ENCODE data around the gene ABCA8. TPM values are rescaled to one million over a fixed set of nuclear protein-coding genes. Genes with fewer than 3 reads are reported as not detected.
"Not testable (repeated sequence)": the region's sequence is repeated elsewhere in the genome, so short reads cannot be mapped to it uniquely, and the experiment has no call there.

Gene ABCA8
- total and polyA plus RNA-seq, 2 of the 8 experiments (the other 6 are each of a cell fraction or from before 2014, with no cell fraction given): not detected

DNA sequence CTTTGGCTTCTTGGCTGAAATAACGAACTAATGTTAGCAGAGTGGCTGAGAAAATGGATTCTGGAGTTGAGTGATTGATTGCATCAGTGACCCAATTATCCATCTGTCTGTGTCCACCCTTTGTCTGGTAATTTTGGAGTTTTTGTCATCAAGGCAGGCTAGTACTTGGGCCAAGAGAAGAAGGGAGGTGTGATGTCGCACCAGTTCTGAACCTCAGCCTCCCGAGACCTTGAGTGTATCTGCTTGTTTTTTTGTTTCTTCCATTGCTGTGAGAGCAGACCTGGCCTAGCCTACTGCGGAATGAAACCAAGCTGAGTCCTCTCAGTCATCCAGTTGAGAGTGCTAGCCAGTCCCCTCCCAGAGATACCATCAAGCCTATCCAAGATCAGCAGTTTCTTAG, 4.5 kb downstream of the ABCA8 start (continued):
- no peak for TF ChIP-seq MAFK (IDR thresholded peaks at IDR 0.05; ENCODE audit: low read depth, low read length)
- TF ChIP-seq GABPA (IDR thresholded peaks at IDR 0.05; ENCODE audit: borderline replicate concordance, insufficient read depth, low read length): no peak
- no peak for TF ChIP-seq POLR2A (IDR thresholded peaks at IDR 0.05; ENCODE audit: control extremely low read depth in 1 of 2, low read depth in 2 of 2, low read length in 2 of 2)
- TF ChIP-seq RNF2 (IDR thresholded peaks at IDR 0.05; ENCODE audit: borderline replicate concordance, low read depth, low read length, missing control alignments, poor library complexity, severe bottlenecking): no peak

DNA sequence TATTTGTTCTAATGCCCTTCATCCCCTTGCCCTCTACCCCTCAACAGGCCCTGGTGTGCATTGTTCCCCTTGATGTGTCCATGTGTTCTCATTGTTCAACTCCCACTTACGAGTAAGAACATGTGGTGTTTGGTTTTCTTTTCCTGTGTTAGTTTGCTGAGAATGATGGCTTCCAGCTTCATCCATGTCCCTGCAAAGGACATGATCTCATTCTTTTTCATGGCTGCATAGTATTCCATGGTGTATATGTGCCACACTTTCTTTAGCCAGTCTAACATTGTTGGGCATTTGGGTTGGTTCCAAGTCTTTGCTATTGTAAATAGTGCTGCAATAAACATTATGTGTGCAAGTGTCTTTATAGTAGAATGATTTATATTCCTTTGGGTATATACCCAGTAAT, 7.3 kb downstream of the ABCA8 start:
- DNase-seq (ENCODE audit: low read depth in 1 of 2, low spot score in 2 of 2); H3K4ac ChIP-seq (replicated peaks; ENCODE audit: insufficient read length, low read depth, low read length); H3K23me2 ChIP-seq (ENCODE audit: low read depth, low read length); FAIRE-seq; H3K18ac ChIP-seq (ENCODE audit: extremely low read depth, low read length); H3K79me1 ChIP-seq (ENCODE audit: low read depth, low read length); H3K79me2 ChIP-seq (ENCODE audit: control insufficient read depth in 1 of 2, insufficient read depth in 2 of 2, low read length in 2 of 2); H2BK5ac ChIP-seq (ENCODE audit: low read depth, low read length); H3K9ac ChIP-seq (replicated peaks in 1 of 4; ENCODE audit: extremely low read depth in 1 of 4, low read depth in 3 of 4, low read length in 3 of 4); H2BK120ac ChIP-seq (replicated peaks; ENCODE audit: low read depth, low read length); H3K23ac ChIP-seq (ENCODE audit: insufficient read length); H2BK20ac ChIP-seq (ENCODE audit: low read length); H4K8ac ChIP-seq (ENCODE audit: extremely low read depth, insufficient read depth, low read length); H4K5ac ChIP-seq (ENCODE audit: insufficient read length, low read depth, low read length); H3K9me3 ChIP-seq (ENCODE audit: insufficient read depth in 2 of 2, low read depth in 1 of 2, low read length in 1 of 2); H2BK15ac ChIP-seq (ENCODE audit: low read length); H4K20me1 ChIP-seq (replicated peaks in 1 of 2; ENCODE audit: control insufficient read depth in 1 of 2, insufficient read depth in 2 of 2, low read length in 2 of 2); H3K27me3 ChIP-seq (replicated peaks in 1 of 4; ENCODE audit: control insufficient read depth in 3 of 4, extremely low read depth in 1 of 4, insufficient read depth in 3 of 4, low read length in 3 of 4); H2AK5ac ChIP-seq (ENCODE audit: low read depth, low read length); H3K27ac ChIP-seq (ENCODE audit: low read depth, low read length); H3K4me1 ChIP-seq (replicated peaks in 1 of 4; ENCODE audit: control insufficient read depth in 3 of 4, insufficient read depth in 4 of 4, low read length in 3 of 4); H4K91ac ChIP-seq (replicated peaks; ENCODE audit: insufficient read length, low read length); H3K14ac ChIP-seq (ENCODE audit: insufficient read length); H3K36me3 ChIP-seq (ENCODE audit: control insufficient read depth in 2 of 4, insufficient read depth in 4 of 4, low read length in 3 of 4); H2AFZ ChIP-seq (ENCODE audit: low read length); H3K56ac ChIP-seq (replicated peaks; ENCODE audit: insufficient read length, low read depth, low read length); H3K4me2 ChIP-seq (ENCODE audit: insufficient read depth in 1 of 2, low read depth in 2 of 2, low read length in 2 of 2); POLR2A ChIA-PET (ENCODE audit: partially characterized antibody); H3K4me3 ChIP-seq (ENCODE audit: extremely low read depth in 1 of 4, insufficient read depth in 2 of 4, low read depth in 3 of 4, low read length in 4 of 4); H2BK12ac ChIP-seq (ENCODE audit: low read depth, low read length): not testable (repeated sequence)
- 79% methylated on average over 1 of the region's 1 CpG; no CpG with 5 or more reads in 1 of the 2 experiments for WGBS, 2 experiments (ENCODE audit: extremely low coverage in 1 of 2, insufficient coverage in 1 of 2, insufficient read length in 1 of 2, insufficient replicate concordance in 2 of 2, low coverage in 1 of 2, low lambda C conversion rate in 2 of 2, missing lambda C conversion rate in 1 of 2)
- CTCF ChIA-PET (ENCODE audit: partially characterized antibody): interaction anchor here (1.2 kb wide), 1 partner anchor 138 kb away, joined by 3 read pairs; no protein-coding TSS in a partner anchor
